Stimulated activated CD4-positive, alpha-beta T cell treated with anti-CD3 and anti-CD28 coated beads, Interleukin-2, amount 100 ng/mL, for 4 hours (primary cell): Measurements from ENCODE around the gene PLEKHN1.
"Not testable (repeated sequence)": the region's sequence is repeated elsewhere in the genome, so short reads cannot be mapped to it uniquely, and the experiment has no call there.

ENCODE experiments used
- DNase-seq: peaks from one replicate; pipeline ENCODE4 v3.0.0-alpha.2; 2020; ENCODE audit warnings: low read depth

The PLEKHN1 gene

GRCh38 chr1:943545-944340 lies 22.5 kb upstream of the PLEKHN1 start:
- no peak for DNase-seq

GRCh38 chr1:944341-945325 lies 21.6 kb upstream of the PLEKHN1 start:
- DNase-seq: no peak

GRCh38 chr1:945688-946556 lies 20.4 kb upstream of the PLEKHN1 start:
- DNase-seq: no peak

- DNase-seq: not testable (repeated sequence)
Observed at GRCh38 chr1:946811-947210, 19.5 kb upstream of the PLEKHN1 start.

GRCh38 chr1:947958-948357 lies 18.3 kb upstream of the PLEKHN1 start:
- DNase-seq: no peak

- DNase-seq: no peak
Observed at GRCh38 chr1:950268-950667, 16.0 kb upstream of the PLEKHN1 start.

GRCh38 chr1:950881-951280 lies 15.4 kb upstream of the PLEKHN1 start:
- DNase-seq: no peak

- no peak for DNase-seq
Observed at GRCh38 chr1:951364-951763, 14.9 kb upstream of the PLEKHN1 start.

GRCh38 chr1:952201-952600 lies 14.1 kb upstream of the PLEKHN1 start:
- DNase-seq: no peak

- DNase-seq: no peak
Observed at GRCh38 chr1:952603-953002, 13.7 kb upstream of the PLEKHN1 start.

- DNase-seq: no peak
Observed at GRCh38 chr1:953524-954320, 12.6 kb upstream of the PLEKHN1 start.

- no peak for DNase-seq
Observed at GRCh38 chr1:954927-955326, 11.4 kb upstream of the PLEKHN1 start.

GRCh38 chr1:955474-955873 lies 10.8 kb upstream of the PLEKHN1 start:
- DNase-seq: no peak

GRCh38 chr1:956636-957035 lies 9.6 kb upstream of the PLEKHN1 start:
- DNase-seq: no peak

- DNase-seq: peak; percentile 94
Observed at GRCh38 chr1:958823-959730, 7.2 kb upstream of the PLEKHN1 start, which contains the start of gene NOC2L. Gene NOC2L (minus strand): TSS chr1:959256. CDS start chr1:959240, 16 bp downstream.

GRCh38 chr1:959731-960362 lies 6.4 kb upstream of the PLEKHN1 start:
- no peak for DNase-seq

- peak; percentile 72 for DNase-seq
Observed at GRCh38 chr1:960363-961131, 5.7 kb upstream of the PLEKHN1 start, which contains the start of gene KLHL17. Gene KLHL17 (plus strand): TSS chr1:960584. CDS start chr1:960694, 110 bp downstream.

- DNase-seq: no peak
Observed at GRCh38 chr1:961132-961669, 5.1 kb upstream of the PLEKHN1 start.
